ENCODE results near the gene ACTN4.

ACTN4 gene

GRCh38 chr19:38774181-38774950, 126.9 kb downstream of the ACTN4 start:
- DNase-seq = no peak

- no peak for DNase-seq
These were observed 131.3 kb downstream of the ACTN4 start for GRCh38 chr19:38778733-38779132.

- no peak for DNase-seq
These were observed 133.0 kb downstream of the ACTN4 start for GRCh38 chr19:38780443-38780842.

GRCh38 chr19:38781058-38781457, 133.6 kb downstream of the ACTN4 start:
- peak; percentile 91 for DNase-seq

All from hematopoietic multipotent progenitor cell treated with erythropoietin and hydrocortisone succinate and interleukin-3 and kit ligand, for 6 days (in vitro differentiated cells).